ENCODE measurements around the gene FCRL4. TPM values are rescaled to one million over a fixed set of nuclear protein-coding genes. Genes with fewer than 3 reads are reported as not detected.

FCRL4 gene
- total RNA-seq, 2 experiments from 2014 or later = not detected

GRCh38 chr1:157539568-157539967 is 58.3 kb downstream of the FCRL4 start:
- Mint-ChIP-seq H3K36me3 (no peaks in the 10 kb centered on the region), H3K4me1 (no peaks in the 10 kb centered on the region), H3K27me3 (peaks cover 19% of the 10 kb centered on the region), H3K9me3 (ENCODE audit: low read depth) (no peaks in the 10 kb centered on the region), H3K4me3 (no peak overlapping the region), H3K27ac (no peak overlapping the region)
- DNase-seq (no peak), ATAC-seq (no peak)
- CTCF ChIA-PET = no interaction called here

- no peak overlapping the region for H3K27ac Mint-ChIP-seq
- no peaks in the 10 kb centered on the region for H3K4me1 Mint-ChIP-seq
- ATAC-seq = no peak
- H3K27me3 Mint-ChIP-seq = peaks cover 35% of the 10 kb centered on the region
- no peaks in the 10 kb centered on the region for H3K9me3 Mint-ChIP-seq (ENCODE audit: low read depth)
- no peaks in the 10 kb centered on the region for H3K36me3 Mint-ChIP-seq
- CTCF ChIA-PET = no interaction called here
- no peak for DNase-seq
- no peak overlapping the region for H3K4me3 Mint-ChIP-seq
Observed at GRCh38 chr1:157532569-157532968, 65.3 kb downstream of the FCRL4 start.

GRCh38 chr1:157523774-157524493 is 74.0 kb downstream of the FCRL4 start:
- Mint-ChIP-seq H3K4me1 (peaks cover 5% of the 10 kb centered on the region), H3K36me3 (no peaks in the 10 kb centered on the region), H3K4me3 (no peak overlapping the region), H3K27ac (no peak overlapping the region), H3K9me3 (ENCODE audit: low read depth) (no peaks in the 10 kb centered on the region), H3K27me3 (peaks cover 8% of the 10 kb centered on the region)
- CTCF ChIA-PET = no interaction called here
- no peak for ATAC-seq
- DNase-seq = no peak

Other genes starting within 250 kb of the FCRL4 start
- gene FCRL5, start 45.6 kb downstream of the FCRL4 start, total RNA-seq = not detected
- 1 to 10 TPM in 1 of 2 experiments, under 1 TPM in 1; 0.82 to 2.2 TPM for gene FCRL3, start 102.7 kb upstream of the FCRL4 start, total RNA-seq
- not detected for gene FCRL2, start 179.0 kb upstream of the FCRL4 start, total RNA-seq
- not detected for gene FCRL1, start 222.0 kb upstream of the FCRL4 start, total RNA-seq
- gene CD5L, start 243.7 kb upstream of the FCRL4 start, total RNA-seq = not detected

Measured in activated CD8-positive, alpha-beta memory T cell treated with anti-CD3 and anti-CD28 coated beads, Interleukin-2, amount 10 ng/mL, durations not matched to agents 7 days and 5 days (primary cell).